Muscle of arm (tissue), 12 donors: ENCODE measurements around the gene PLA2G2D. TPM values are rescaled to one million over a fixed set of nuclear protein-coding genes. Genes with fewer than 3 reads are reported as not detected.

Experiments used
- DNase-seq: peaks from one replicate; pipeline ENCODE4 v3.0.0-alpha.2; 2013
- polyA plus RNA-seq, 12 donors: library from polyadenylated mRNA; unstranded; fragments of 120-200 nt; gene quantifications; one replicate each; pipeline ENCODE4 v1.2.1, GENCODE V29; 2013; ENCODE audit not compliant: insufficient read length in 12 of 12

Gene PLA2G2D
- polyA plus RNA-seq, 12 donors: 0.04 to 0.84 (median 0.09) TPM; not detected in 6

DNA sequence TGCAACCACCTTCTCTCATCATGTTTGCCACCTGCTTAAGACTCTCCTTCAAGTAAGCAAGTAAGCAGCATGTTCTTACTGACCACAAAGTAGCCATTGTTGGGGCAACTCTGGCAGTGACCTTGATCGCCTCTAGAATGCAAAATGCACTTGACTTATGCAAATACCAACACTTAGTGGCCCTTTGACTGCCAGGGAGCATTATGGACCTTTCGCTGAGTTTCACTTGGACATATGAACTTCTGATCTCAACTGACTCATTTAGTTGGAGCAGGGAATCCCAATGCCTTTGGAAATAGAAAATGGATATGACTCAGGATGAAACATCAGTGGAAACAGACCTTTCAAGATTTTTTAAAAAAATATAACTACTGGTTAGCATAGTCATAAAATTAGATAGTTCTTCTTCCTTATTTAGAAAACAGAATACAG, 55.5 kb downstream of the PLA2G2D start:
- no peak for DNase-seq

Other genes starting within 250 kb of the PLA2G2D start
- 10 to 100 TPM in 3 of 12 donors, 1 to 10 TPM in 8, not detected in 1; 3.7 to 13.8 (median 6.6) TPM for gene OTUD3, start 237.1 kb downstream of the PLA2G2D start, polyA plus RNA-seq
- not detected for gene PLA2G2E, start 195.9 kb downstream of the PLA2G2D start, polyA plus RNA-seq
- 10 to 100 TPM in 1 of 12 donors, 1 to 10 TPM in 8, under 1 TPM in 1, not detected in 2; 0.34 to 10.4 (median 1.3) TPM for gene PLA2G2A, start 139.9 kb downstream of the PLA2G2D start, polyA plus RNA-seq
- under 1 TPM in 7 of 12 donors, not detected in 5; 0.21 to 0.94 (median 0.34) TPM for gene PLA2G5, start 49.3 kb downstream of the PLA2G2D start, polyA plus RNA-seq
- not detected for gene PLA2G2F, start 19.8 kb upstream of the PLA2G2D start, polyA plus RNA-seq
- gene UBXN10, start 66.6 kb upstream of the PLA2G2D start, polyA plus RNA-seq: under 1 TPM in 10 of 12 donors, not detected in 2; 0.05 to 0.76 (median 0.23) TPM
- under 1 TPM in 3 of 12 donors, not detected in 9; 0.05 to 0.10 (median 0.06) TPM for gene PLA2G2C, start 67.0 kb upstream of the PLA2G2D start, polyA plus RNA-seq
- under 1 TPM in 10 of 12 donors, not detected in 2; 0.05 to 0.44 (median 0.16) TPM for gene VWA5B1, start 171.3 kb upstream of the PLA2G2D start, polyA plus RNA-seq